ENCODE data around the gene PAIP2B.

DNA sequence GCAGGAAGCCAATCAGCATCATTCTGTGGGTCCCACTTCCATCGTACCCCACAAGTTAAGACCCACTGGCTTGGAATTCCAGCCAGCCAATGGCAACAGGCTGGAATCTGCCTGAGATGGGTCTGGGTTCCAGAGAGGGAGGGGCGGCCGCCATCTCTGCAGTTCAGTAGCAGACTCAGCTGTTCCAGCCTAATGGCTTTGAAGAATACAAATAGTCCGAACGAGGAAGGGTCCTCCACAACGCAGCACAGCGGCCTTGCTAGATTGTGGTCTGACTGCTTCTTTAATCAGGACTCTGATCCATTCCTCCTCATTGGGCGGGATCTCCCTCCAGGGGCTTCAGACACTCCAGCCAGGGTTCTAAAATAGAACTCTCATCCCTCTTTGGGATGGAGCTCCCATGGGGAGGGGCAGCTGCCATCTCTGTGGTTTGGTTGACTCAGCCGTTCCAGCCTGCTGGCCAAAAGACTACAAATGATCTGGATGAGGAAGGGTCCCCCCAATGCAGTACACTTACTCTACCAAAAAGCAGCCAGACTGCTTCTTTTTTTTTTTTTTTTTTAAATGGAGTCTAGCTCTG is 42.7 kb upstream of the PAIP2B start:
- TF ChIP-seq, protein P1, sequence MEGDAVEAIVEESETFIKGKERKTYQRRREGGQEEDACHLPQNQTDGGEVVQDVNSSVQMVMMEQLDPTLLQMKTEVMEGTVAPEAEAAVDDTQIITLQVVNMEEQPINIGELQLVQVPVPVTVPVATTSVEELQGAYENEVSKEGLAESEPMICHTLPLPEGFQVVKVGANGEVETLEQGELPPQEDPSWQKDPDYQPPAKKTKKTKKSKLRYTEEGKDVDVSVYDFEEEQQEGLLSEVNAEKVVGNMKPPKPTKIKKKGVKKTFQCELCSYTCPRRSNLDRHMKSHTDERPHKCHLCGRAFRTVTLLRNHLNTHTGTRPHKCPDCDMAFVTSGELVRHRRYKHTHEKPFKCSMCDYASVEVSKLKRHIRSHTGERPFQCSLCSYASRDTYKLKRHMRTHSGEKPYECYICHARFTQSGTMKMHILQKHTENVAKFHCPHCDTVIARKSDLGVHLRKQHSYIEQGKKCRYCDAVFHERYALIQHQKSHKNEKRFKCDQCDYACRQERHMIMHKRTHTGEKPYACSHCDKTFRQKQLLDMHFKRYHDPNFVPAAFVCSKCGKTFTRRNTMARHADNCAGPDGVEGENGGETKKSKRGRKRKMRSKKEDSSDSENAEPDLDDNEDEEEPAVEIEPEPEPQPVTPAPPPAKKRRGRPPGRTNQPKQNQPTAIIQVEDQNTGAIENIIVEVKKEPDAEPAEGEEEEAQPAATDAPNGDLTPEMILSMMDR (IDR thresholded peaks at IDR 0.05), result no peak
- TF ChIP-seq TCF7L2 (IDR thresholded peaks at IDR 0.05; ENCODE audit: low read depth, low read length), result no peak
- TF ChIP-seq POLR2AphosphoS5 (IDR thresholded peaks at IDR 0.05; ENCODE audit: low read depth, low read length), result no peak
- TF ChIP-seq REST (IDR thresholded peaks at IDR 0.05; ENCODE audit: insufficient read depth in 1 of 2, low read depth in 2 of 2, low read length in 1 of 2), result no peak
- TF ChIP-seq SIN3A (IDR thresholded peaks at IDR 0.05; ENCODE audit: borderline replicate concordance, insufficient read depth, low read depth, low read length), result no peak

Data from Panc1 (cell line).